Measurements from ENCODE around the gene RFX2.

DNA sequence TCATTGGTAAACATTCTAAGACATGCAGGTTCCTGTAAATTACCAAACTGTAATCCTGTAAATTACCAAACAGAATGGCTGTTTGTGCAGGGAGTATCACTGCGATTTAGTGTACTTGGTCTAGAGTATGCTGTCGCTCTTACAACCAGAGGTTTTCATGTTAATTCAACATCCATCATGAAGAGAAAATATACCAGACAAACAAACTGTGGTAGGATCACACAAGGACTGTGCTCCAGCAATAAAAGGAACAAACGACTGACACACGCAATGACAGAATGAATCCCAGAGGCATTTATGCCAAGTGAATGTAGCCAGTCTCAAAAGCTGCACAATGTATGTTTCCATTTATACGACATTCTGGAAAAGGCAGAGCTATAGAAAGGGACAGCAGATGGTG is 31.2 kb downstream of the RFX2 start:
- TF ChIP-seq, protein P1, sequence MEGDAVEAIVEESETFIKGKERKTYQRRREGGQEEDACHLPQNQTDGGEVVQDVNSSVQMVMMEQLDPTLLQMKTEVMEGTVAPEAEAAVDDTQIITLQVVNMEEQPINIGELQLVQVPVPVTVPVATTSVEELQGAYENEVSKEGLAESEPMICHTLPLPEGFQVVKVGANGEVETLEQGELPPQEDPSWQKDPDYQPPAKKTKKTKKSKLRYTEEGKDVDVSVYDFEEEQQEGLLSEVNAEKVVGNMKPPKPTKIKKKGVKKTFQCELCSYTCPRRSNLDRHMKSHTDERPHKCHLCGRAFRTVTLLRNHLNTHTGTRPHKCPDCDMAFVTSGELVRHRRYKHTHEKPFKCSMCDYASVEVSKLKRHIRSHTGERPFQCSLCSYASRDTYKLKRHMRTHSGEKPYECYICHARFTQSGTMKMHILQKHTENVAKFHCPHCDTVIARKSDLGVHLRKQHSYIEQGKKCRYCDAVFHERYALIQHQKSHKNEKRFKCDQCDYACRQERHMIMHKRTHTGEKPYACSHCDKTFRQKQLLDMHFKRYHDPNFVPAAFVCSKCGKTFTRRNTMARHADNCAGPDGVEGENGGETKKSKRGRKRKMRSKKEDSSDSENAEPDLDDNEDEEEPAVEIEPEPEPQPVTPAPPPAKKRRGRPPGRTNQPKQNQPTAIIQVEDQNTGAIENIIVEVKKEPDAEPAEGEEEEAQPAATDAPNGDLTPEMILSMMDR (IDR thresholded peaks at IDR 0.05) = no peak
- TF ChIP-seq EZH2phosphoT487 (IDR thresholded peaks at IDR 0.05) = no peak
